GM19043 (cell line): ENCODE results near the gene ATP11A.

Experiments used
- ATAC-seq: cut with Tn5 transposase; IDR thresholded peaks from one replicate; pipeline ENCODE4 v1.9.1; 2021; ENCODE audit warnings: low read depth; ENCODE audit not compliant: unreplicated experiment

The ATP11A gene

GRCh38 chr13:112911883-112912282 lies 222.0 kb downstream of the ATP11A start:
- no peak for ATAC-seq

DNA sequence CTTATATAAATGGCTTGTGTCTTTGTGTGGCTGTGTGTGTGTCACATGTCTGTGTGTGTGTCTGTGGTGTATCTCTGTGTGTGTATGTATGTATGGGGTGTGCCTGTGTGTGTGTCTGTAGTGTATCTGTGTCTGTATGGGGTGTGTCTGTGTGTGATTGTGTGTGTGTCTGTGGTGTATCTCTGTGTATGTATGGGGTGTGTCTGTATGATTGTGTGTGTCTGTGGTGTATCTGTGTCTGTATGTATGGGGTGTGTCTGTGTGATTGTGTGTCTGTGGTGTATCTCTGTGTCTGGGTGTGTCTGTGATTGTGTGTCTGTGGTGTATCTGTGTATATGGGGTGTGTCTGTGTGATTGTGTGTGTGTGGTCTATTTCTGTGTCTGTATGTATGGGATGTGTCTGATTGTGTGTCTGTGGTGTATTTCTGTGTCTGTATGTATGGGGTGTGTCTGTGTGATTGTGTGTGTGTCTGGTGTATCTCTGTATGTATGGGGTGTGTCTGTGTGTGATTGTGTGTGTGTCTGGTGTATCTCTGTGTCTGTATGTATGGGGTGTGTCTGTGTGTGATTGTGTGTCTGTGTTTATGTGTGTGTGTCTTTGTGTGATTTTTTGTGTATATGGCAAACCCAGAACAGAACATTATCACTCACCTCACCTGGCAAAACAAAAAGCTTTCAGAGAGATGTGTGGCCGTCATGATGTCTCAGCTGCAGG lies 223.0 kb downstream of the ATP11A start:
- no peak for ATAC-seq

DNA sequence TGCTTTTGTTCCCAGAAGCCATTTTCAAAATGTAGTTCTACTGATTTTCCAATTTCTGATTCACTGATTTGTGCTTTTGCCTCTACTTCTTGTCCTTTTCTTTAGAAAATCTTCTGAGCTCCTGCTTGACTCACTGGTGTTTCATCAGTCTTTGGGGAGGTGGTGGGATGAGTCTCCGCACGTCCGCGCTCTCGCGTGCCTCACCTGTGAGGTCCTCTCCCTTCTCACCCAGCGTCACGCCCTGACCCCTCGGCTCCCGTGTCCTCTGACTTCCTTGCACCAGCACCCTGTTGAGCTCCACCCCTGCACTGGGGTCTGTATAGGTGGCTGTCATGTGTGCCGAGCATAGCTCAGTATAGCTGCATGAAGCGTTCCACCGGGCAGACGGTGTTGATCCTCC lies 226.5 kb downstream of the ATP11A start:
- no peak for ATAC-seq

DNA sequence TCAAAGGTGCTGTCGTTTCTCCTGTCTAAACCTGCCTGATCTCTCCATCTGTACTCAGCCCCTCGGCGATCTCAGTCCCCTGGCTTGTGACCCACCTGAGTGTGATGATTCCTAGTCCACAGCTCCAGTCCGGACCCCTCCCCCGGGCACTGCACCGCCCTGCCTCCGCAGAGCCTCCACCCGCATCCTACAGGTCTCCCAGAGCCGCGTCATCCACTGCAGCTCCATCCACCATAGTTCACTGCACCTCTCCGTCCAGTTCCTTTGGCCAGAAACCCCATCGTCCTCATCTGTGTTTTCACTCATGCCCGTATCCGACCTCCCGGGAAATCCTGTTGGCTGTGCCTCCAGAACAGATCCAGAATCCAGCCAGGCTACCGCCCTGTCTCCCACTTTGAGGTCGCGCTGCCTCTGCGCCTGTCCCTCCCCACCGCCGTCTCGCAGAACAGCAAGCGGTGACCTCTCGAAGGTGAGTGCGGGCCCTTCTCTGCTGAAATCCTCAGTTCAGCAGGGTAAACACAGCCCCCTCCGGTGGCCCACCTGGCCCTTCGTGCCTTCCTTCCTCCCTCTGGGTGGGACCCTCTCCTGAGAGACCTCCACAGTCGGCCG lies 227.3 kb downstream of the ATP11A start:
- ATAC-seq = no peak

DNA sequence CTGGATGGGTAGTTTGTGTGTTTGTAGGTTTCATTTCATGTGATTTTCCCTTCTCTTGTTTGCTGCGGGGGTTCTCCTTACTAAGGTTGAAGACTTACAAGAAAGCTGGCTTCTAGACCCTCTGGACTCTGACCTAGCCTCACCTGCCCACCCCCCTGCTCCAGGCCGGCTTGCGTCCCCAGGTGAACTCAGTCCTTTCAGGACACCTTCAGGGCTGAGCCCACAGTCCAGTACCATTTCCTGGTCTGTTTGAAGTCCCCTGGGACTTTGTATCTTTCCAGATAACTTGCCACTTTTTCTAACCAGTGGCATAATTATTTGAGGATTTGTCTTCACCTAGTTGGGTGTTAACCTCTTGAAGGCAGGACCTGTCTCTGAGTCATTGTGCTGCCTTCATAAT lies 227.9 kb downstream of the ATP11A start:
- no peak for ATAC-seq

GRCh38 chr13:112918266-112918665 lies 228.4 kb downstream of the ATP11A start:
- no peak for ATAC-seq

DNA sequence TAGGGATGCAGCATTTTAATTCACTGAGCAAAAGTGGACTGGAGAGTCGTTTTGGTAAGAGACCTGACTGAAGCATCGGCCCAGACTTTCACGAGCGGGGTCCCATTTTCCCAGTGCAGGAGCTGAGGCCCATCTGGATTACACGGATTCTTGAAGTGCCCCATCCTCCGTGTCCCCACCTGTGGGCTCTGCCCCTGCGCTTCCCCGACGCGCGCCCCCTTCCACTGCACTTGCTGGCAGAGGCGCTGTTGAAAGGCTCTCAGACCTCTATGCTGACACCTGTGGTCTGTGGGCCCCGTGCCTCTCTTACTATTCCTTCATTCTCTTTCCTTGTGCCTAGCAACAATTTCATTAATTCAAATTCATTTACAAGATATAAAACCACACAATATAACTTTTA lies 228.9 kb downstream of the ATP11A start:
- no peak for ATAC-seq

DNA sequence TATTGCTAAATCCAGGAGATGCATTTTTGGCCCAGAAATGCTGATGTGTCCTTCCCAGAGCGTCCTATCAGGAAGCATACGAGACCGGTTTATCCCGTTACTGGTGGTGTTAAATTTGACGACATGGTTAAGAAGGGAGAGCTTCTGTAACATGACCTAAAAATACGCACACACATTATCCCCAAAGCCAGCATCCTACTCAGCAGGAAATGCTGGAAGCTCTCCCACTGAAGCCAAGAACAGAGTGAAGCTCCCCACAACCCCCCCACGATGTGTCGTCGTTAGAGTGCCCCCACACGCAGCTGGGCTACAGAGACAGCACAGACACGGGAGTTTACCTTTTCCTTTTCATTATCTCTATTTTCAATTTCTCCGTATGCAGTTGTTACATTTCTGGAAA lies 234.1 kb downstream of the ATP11A start:
- no peak for ATAC-seq

- ATAC-seq = no peak
Observed at GRCh38 chr13:112924365-112924764, 234.5 kb downstream of the ATP11A start.

- no peak for ATAC-seq
Observed at GRCh38 chr13:112926003-112926402, 236.2 kb downstream of the ATP11A start.

GRCh38 chr13:112926993-112927392 lies 237.2 kb downstream of the ATP11A start:
- no peak for ATAC-seq

DNA sequence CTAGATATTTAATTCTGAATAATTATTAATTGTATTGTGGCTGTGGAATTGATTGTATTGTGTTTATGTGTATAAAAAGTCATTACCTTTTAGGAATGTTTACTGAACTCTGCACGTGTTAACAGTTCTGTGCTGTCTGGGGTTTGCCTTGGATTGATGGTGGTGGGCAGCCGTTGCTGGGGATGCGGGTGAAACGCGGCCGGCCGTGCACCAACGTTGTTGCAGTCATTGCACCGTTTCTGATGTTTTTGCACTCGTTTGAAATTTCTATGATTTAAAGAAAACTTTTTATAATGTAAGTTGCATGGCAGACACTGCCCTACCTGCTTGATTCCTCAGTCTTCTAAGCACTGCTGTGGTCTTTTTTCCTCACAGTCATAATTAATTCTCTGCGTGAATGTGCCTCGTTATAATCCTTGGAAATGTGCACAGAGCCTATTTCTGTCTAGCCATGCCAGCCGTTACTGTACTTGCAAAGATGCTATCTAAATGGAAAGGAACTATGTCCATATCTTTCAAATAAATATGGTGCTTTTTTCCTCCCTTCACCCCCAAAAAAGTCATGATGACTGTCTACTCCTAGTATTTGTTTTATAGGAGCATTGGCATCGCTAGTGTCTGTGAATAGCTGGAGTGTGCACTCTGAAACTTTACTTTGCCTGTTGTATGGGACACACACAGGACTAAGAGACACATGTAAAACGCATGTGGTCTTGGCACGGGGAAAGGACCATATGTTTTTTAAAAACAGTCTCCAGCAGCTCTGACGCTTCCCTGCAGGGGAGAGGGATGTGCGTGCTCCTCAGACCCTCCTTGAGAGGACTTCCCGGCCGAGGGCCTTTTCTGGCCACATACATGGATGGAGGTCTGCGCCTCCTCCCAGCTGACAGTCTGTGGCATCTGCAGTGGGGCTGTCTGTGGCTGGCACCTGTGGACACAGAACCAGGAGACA lies 238.5 kb downstream of the ATP11A start:
- ATAC-seq = no peak

DNA sequence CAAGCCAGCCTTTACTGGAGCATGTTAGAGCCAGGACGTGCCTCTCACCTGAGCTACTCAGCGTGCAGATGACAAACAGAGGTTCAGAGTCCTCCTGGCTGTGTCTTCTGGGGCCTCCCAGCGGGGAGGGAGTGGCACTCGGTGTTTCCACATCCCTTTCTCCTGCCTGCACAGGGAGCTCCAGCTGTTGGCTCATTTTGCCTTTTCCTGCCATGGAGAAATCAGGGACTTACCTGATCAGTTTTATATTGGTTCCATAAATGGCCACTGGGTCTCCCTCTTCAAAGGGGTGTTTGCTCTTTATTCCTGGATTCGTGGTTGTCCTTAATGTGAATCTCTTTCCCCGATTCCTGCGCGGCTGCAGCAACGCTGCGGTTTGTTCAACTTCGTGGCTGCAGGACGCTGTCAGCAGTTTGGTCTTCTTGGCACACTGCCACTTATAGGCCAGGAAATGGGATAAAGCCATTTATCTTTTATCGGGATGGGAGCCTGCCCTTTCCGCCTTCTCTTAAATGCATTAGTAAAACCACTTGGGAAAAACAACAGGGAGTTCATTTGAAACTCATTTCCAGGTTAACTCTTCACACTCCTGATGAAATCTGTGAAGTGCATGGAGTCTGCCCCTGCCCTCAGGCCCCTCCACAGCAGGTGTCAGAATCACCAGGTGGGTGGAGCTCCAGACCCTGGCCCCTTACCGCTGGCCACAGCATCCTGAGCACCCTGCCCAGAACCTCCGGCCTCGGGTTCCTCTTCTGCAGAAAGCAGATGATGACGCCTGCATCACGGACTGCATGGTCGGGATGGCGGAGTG lies 239.3 kb downstream of the ATP11A start:
- no peak for ATAC-seq

- no peak for ATAC-seq
Observed at GRCh38 chr13:112929783-112930055, 239.9 kb downstream of the ATP11A start.

- ATAC-seq = no peak
Observed at GRCh38 chr13:112930192-112930591, 240.4 kb downstream of the ATP11A start.

GRCh38 chr13:112931028-112931934 lies 241.4 kb downstream of the ATP11A start:
- ATAC-seq = no peak

GRCh38 chr13:112932971-112933370 lies 243.1 kb downstream of the ATP11A start:
- no peak for ATAC-seq

- no peak for ATAC-seq
Observed at GRCh38 chr13:112933649-112934048, 243.8 kb downstream of the ATP11A start.

DNA sequence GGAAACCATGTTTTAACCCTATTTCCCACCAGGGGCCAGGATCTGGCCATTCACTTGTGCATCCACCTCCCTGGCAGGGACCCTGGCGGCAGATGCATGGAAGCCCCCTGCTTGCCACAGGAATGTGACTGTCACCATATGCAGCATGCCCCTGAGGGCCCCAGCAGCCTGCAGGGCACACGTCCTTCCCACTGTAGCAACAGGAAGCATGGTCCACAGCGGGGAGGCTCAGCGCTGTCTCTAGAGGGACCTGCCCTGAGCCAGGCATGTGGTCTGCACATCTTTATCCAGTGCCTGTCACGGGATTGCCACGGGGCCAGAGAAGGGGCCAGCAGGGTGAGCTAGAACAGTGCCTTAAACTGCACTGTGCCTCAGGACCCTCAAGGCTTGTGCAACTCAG lies 244.2 kb downstream of the ATP11A start:
- no peak for ATAC-seq
